OCI-LY7 (cell line): ENCODE measurements around the gene COL28A1. TPM values are rescaled to one million over a fixed set of nuclear protein-coding genes. Genes with fewer than 3 reads are reported as not detected.

Experiments
- BruUV-seq: library from RNA; stranded (reverse); fragments of 400-500 nt; replicated peaks from 2 replicates; lab custom pipeline; 2021; lab: Mats Ljungman, UMichigan
- CTCF ChIA-PET: fragments of 300-600 bp; sonication (Branson Sonifier 250); formaldehyde crosslinking; loops from one replicate; lab custom pipeline; 2022; ENCODE audit warnings: antibody characterized with exemption; ENCODE audit not compliant: unreplicated experiment; lab: Charles Lee
- POLR2A ChIA-PET: fragments of 300-600 bp; sonication (Branson Sonifier 250); formaldehyde crosslinking; loops from one replicate; lab custom pipeline; 2022; ENCODE audit warnings: antibody characterized with exemption; lab: Charles Lee
- DNase-seq: peaks from one replicate; pipeline ENCODE4 v3.0.0-alpha.2; 2015; ENCODE audit warnings: low spot score
- H2AFZ ChIP-seq: fragments of 200-600 bp; sonication (generic), shearing (Covaris generic); 2 replicates; pipeline ENCODE4 v1.6.1; 2014; ENCODE audit warnings: mild to moderate bottlenecking, antibody characterized with exemption, low read length, moderate library complexity
- H3K27ac ChIP-seq: fragments of 200-600 bp; sonication (generic); 2 replicates; pipeline ENCODE4 v1.5.1; 2014; ENCODE audit warnings: mixed run types, low read depth, mild to moderate bottlenecking, moderate library complexity, low read length, inconsistent platforms; ENCODE audit not compliant: poor library complexity, severe bottlenecking
- H3K36me3 ChIP-seq: fragments of 200-600 bp; sonication (generic); 2 replicates; pipeline ENCODE4 v1.6.1; 2014; ENCODE audit warnings: mild to moderate bottlenecking, antibody characterized with exemption, low read length, moderate library complexity, mixed read lengths; ENCODE audit not compliant: insufficient read depth
- H3K4me1 ChIP-seq: fragments of 200-600 bp; sonication (generic); 2 replicates; pipeline ENCODE4 v1.5.1; 2014; ENCODE audit warnings: mild to moderate bottlenecking, low read length; ENCODE audit not compliant: insufficient read depth, poor library complexity, severe bottlenecking
- H3K4me2 ChIP-seq: fragments of 200-600 bp; sonication (generic); 2 replicates; pipeline ENCODE4 v1.6.1; 2014; ENCODE audit warnings: mild to moderate bottlenecking, low read length
- H3K4me3 ChIP-seq: fragments of 200-600 bp; sonication (generic); 2 replicates; pipeline ENCODE4 v1.5.1; 2014; ENCODE audit warnings: mild to moderate bottlenecking, low read depth, low read length; ENCODE audit not compliant: poor library complexity, severe bottlenecking
- H3K79me2 ChIP-seq: fragments of 200-600 bp; sonication (generic); 2 replicates; pipeline ENCODE4 v1.6.1; 2016; ENCODE audit warnings: low read depth, mild to moderate bottlenecking, low read length, moderate library complexity, mixed read lengths; ENCODE audit not compliant: insufficient read depth
- H3K9me2 ChIP-seq: fragments of 200-600 bp; sonication (generic); 2 replicates; pipeline ENCODE4 v1.6.1; 2016; ENCODE audit warnings: mild to moderate bottlenecking, low read length, mixed read lengths; ENCODE audit not compliant: insufficient read depth
- H3K9me3 ChIP-seq: fragments of 200-600 bp; sonication (generic); 2 replicates; pipeline ENCODE4 v1.6.1; 2014; ENCODE audit warnings: mild to moderate bottlenecking, mixed run types, low read length, mixed read lengths
- H4K20me1 ChIP-seq: fragments of 200-600 bp; sonication (generic); 2 replicates; pipeline ENCODE4 v1.6.1; 2014; ENCODE audit warnings: mild to moderate bottlenecking, antibody characterized with exemption, low read length, moderate library complexity, mixed read lengths; ENCODE audit not compliant: insufficient read depth
- EZH2phosphoT487 ChIP-seq: fragments of 200-600 bp; sonication (generic); IDR thresholded peaks from 2 replicates; pipeline ENCODE4 v1.6.1; 2018; ENCODE audit warnings: low read depth, borderline replicate concordance, mild to moderate bottlenecking, mixed run types, antibody characterized with exemption, low read length, moderate library complexity, mixed read lengths
- intact Hi-C: fragments of 100-400 bp; cut with micrococcal nuclease; formaldehyde crosslinking; loops from one replicate; pipeline ENCODE4 v1.10.0; 2022; ENCODE audit not compliant: unreplicated experiment
- total RNA-seq, 2 experiments: library from RNA; depleted of rRNA in 1 of 2; stranded (reverse); fragments of >200 nt in 1 of 2; shearing (Covaris generic) in 1 of 2; gene quantifications; 2 replicates each; pipeline ENCODE4 v1.2.3, GENCODE V29; 2014 to 2022
- TF ChIP-seq, protein P1 (sequence below): fragments of 200-600 bp; sonication (generic); conservative IDR thresholded peaks from 2 replicates; pipeline ENCODE4 v1.5.1; 2014; ENCODE audit warnings: mild to moderate bottlenecking, antibody characterized with exemption, low read length, moderate library complexity, mixed read lengths

Gene COL28A1
- total RNA-seq, 2 experiments from 2014 or later = not detected

DNA sequence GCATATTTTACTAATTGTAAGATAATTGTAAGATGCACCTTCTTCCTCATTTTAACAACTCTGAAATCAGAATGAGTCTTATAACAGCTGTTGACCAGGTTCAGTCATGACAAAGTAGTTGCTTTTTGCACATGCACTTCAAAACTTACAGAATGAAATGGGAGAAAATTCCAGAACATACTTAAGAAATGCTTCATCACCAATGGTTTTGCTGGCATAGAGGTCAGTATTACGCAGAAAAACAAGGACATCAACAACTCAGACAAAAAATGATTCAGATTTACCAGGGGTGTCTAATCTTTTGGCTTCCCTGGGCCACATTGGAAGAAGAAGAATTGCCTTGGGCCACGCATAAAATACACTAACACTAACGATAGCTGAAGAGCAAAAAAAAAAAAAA is 13.3 kb downstream of the COL28A1 start:
- no peak overlapping the region for H3K4me2 ChIP-seq
- CTCF ChIA-PET = no interaction called here
- no peaks in the 10 kb centered on the region for H3K9me2 ChIP-seq
- H3K79me2 ChIP-seq = no peaks in the 10 kb centered on the region
- H3K4me3 ChIP-seq = no peak overlapping the region
- H3K36me3 ChIP-seq = no peaks in the 10 kb centered on the region
- BruUV-seq = no TSS peak
- no peak overlapping the region for H3K27ac ChIP-seq
- no peak for DNase-seq
- no peak for TF ChIP-seq EZH2phosphoT487
- POLR2A ChIA-PET = interaction anchor here (0.9 kb wide), 1 partner anchor 321 kb away, joined by 5 read pairs; no protein-coding TSS in a partner anchor
- H2AFZ ChIP-seq = no peak overlapping the region
- H3K4me1 ChIP-seq = no peaks in the 10 kb centered on the region
- H3K9me3 ChIP-seq = no peaks in the 10 kb centered on the region
- H4K20me1 ChIP-seq = no peaks in the 10 kb centered on the region
- intact Hi-C loops = loop anchor here (10.0 kb wide), 1 partner anchor 772 kb away; no protein-coding TSS in a partner anchor

DNA sequence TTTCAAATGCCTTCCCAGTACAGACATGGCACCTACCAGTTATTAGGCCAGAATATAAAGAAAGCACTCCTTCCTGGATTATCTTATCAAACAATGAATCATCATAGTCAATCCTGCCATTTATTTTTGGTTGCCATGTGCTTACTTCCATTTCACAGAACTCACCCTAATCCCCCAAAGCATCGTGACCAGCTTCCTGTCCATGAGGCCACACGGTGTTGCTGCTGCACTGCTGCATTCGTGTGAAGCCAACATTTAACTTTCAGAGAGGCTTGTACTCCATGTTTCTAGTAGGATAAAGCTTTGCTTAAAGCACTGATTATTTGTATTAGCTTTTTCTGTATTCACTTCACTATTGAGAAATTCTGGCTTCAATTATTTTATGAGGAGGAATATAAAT is 14.4 kb downstream of the COL28A1 start:
- no peak overlapping the region for H2AFZ ChIP-seq
- intact Hi-C loops = loop anchor here (10.0 kb wide), 1 partner anchor 774 kb away; no protein-coding TSS in a partner anchor
- POLR2A ChIA-PET = no interaction called here
- H3K79me2 ChIP-seq = no peaks in the 10 kb centered on the region
- no peaks in the 10 kb centered on the region for H3K9me2 ChIP-seq
- no peaks in the 10 kb centered on the region for H3K36me3 ChIP-seq
- H3K4me1 ChIP-seq = no peaks in the 10 kb centered on the region
- no peak overlapping the region for H3K4me3 ChIP-seq
- H4K20me1 ChIP-seq = no peaks in the 10 kb centered on the region
- no peak overlapping the region for H3K27ac ChIP-seq
- CTCF ChIA-PET = interaction anchor here (0.6 kb wide), 1 partner anchor 359 kb away, joined by 3 read pairs; no protein-coding TSS in a partner anchor
- DNase-seq = no peak
- TF ChIP-seq, protein P1, sequence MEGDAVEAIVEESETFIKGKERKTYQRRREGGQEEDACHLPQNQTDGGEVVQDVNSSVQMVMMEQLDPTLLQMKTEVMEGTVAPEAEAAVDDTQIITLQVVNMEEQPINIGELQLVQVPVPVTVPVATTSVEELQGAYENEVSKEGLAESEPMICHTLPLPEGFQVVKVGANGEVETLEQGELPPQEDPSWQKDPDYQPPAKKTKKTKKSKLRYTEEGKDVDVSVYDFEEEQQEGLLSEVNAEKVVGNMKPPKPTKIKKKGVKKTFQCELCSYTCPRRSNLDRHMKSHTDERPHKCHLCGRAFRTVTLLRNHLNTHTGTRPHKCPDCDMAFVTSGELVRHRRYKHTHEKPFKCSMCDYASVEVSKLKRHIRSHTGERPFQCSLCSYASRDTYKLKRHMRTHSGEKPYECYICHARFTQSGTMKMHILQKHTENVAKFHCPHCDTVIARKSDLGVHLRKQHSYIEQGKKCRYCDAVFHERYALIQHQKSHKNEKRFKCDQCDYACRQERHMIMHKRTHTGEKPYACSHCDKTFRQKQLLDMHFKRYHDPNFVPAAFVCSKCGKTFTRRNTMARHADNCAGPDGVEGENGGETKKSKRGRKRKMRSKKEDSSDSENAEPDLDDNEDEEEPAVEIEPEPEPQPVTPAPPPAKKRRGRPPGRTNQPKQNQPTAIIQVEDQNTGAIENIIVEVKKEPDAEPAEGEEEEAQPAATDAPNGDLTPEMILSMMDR = no peak
- TF ChIP-seq EZH2phosphoT487 = no peak
- H3K9me3 ChIP-seq = no peaks in the 10 kb centered on the region
- no peak overlapping the region for H3K4me2 ChIP-seq
- no TSS peak for BruUV-seq

- H3K4me2 ChIP-seq = no peak overlapping the region
- H3K4me1 ChIP-seq = no peaks in the 10 kb centered on the region
- H3K9me3 ChIP-seq = no peaks in the 10 kb centered on the region
- no peaks in the 10 kb centered on the region for H4K20me1 ChIP-seq
- no peak overlapping the region for H3K27ac ChIP-seq
- no peaks in the 10 kb centered on the region for H3K9me2 ChIP-seq
- no peak for DNase-seq
- H3K4me3 ChIP-seq = no peak overlapping the region
- no peak overlapping the region for H2AFZ ChIP-seq
- no peaks in the 10 kb centered on the region for H3K79me2 ChIP-seq
- BruUV-seq = no TSS peak
- ChIA-PET CTCF (no interaction called here), POLR2A (no interaction called here)
- no peaks in the 10 kb centered on the region for H3K36me3 ChIP-seq
- intact Hi-C loops = no loop called here
- TF ChIP-seq, protein P1 = no peak
- no peak for TF ChIP-seq EZH2phosphoT487
These were observed 16.1 kb downstream of the COL28A1 start for GRCh38 chr7:7519528-7519927.
